ENCODE results near the gene ZNF775.

GRCh38 chr7:150368884-150369747 is 10.0 kb upstream of the ZNF775 start:
- TF ChIP-seq CTCF (conservative IDR thresholded peaks at IDR 0.05) (no peak), EZH2 (IDR thresholded peaks at IDR 0.05; ENCODE audit: low read depth) (no peak)
